Ascending aorta (tissue), 2 donors: ENCODE measurements around the gene CD44. TPM values are rescaled to one million over a fixed set of nuclear protein-coding genes. Genes with fewer than 3 reads are reported as not detected.

ENCODE experiments used
- DNase-seq, 2 donors: peaks; one replicate each; pipeline ENCODE4 v3.0.0-alpha.2; 2019; ENCODE audit warnings: low spot score in 2 of 2
- H3K27ac ChIP-seq, 2 donors: fragments of 200-600 bp; sonication (generic); one replicate each; pipeline ENCODE4 v1.5.1; 2016 to 2017; ENCODE audit warnings: mild to moderate bottlenecking in 1 of 2
- H3K27me3 ChIP-seq: fragments of 200-600 bp; sonication (generic); one replicate; pipeline ENCODE4 v1.5.1; 2017
- H3K36me3 ChIP-seq, 2 donors: fragments of 200-600 bp; sonication (generic); one replicate each; pipeline ENCODE4 v1.5.1; 2016
- H3K4me1 ChIP-seq, 2 donors: fragments of 200-600 bp; sonication (generic); one replicate each; pipeline ENCODE4 v1.5.1; 2016 to 2017; ENCODE audit warnings: mild to moderate bottlenecking in 1 of 2
- H3K4me3 ChIP-seq, 2 donors: fragments of 200-600 bp; sonication (generic); one replicate each; pipeline ENCODE4 v1.5.1; 2016 to 2017; ENCODE audit warnings: mild to moderate bottlenecking in 1 of 2
- H3K9me3 ChIP-seq, 2 donors: fragments of 200-600 bp; sonication (generic); one replicate each; pipeline ENCODE4 v1.5.1; 2016
- CTCF ChIP-seq, 3 experiments: fragments of 200-600 bp in 2 of 3; fragments of 450-650 bp in 1 of 3; sonication (generic) in 2 of 3; IDR thresholded peaks; one replicate each; pipeline ENCODE4 v1.5.1; 2016 to 2019; ENCODE audit warnings: antibody characterized with exemption in 3 of 3, mild to moderate bottlenecking in 1 of 3, moderate library complexity in 1 of 3
- intact Hi-C: fragments of 100-400 bp; cut with DNase I; formaldehyde crosslinking; loops from one replicate; pipeline ENCODE4 v1.15.1; 2023
- total RNA-seq: library from RNA; depleted of rRNA; stranded (reverse); fragments of >200 nt; gene quantifications from one replicate; pipeline ENCODE4 v1.1.0, GENCODE V29; 2016

CD44 gene
- total RNA-seq, 1 donor from 2014 or later = 188 TPM

DNA sequence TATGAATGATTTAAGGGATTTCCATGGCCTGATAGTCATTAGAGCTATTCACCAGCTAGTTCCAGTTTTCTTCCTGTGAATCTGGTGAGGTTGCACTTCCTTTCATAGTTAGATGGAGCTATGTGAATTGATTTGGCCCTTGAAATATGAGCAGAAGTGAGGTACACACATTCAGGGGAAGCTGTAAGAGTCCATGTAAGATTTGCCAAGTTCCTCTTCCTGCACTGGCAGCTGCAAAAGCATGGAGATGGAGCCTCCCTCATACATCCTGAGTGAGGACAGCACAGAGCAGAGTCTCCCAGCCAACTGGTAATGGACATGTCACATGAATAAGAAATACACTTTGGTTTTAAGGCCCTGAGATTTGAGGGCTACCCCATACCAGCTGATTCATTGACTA is 111.7 kb downstream of the CD44 start:
- Histone ChIP-seq H3K4me1 (peaks cover 17 to 36% of the 10 kb centered on the region in 2 donors), H3K9me3 (no peaks in the 10 kb centered on the region), H3K27me3 (no peaks in the 10 kb centered on the region), H3K36me3 (no peaks in the 10 kb centered on the region), H3K4me3 (no peak overlapping the region), H3K27ac (peak overlapping the region in 1 of 2 donors; percentile 0)
- TF ChIP-seq CTCF (IDR thresholded peaks at IDR 0.05) = no peak
- intact Hi-C loops = no loop called here
- DNase-seq = no peak

DNA sequence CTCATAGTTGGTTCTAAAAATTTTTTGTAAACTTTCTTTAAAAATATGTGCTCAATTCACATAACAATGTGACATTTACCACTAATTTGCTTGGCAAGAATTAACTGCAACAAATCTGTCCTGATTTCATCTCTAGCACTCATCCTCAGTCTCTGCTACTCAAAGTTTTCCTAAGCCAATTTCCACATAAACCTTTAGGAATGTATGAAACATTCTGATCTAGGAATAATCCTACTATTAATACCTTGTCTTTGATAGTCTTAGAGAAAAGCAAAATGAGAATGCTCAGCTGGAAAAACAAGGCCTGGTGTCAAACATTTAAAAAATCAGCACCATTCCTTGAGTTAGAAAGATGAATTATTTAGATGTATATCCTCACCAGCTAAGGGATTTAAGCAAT is 114.3 kb downstream of the CD44 start:
- Histone ChIP-seq H3K27ac (peak overlapping the region; percentile 64), H3K9me3 (no peaks in the 10 kb centered on the region), H3K36me3 (no peaks in the 10 kb centered on the region), H3K4me3 (no peak overlapping the region), H3K27me3 (no peaks in the 10 kb centered on the region), H3K4me1 (peaks cover 13 to 32% of the 10 kb centered on the region in 2 donors)
- intact Hi-C loops = no loop called here
- TF ChIP-seq CTCF (IDR thresholded peaks at IDR 0.05) = no peak
- no peak for DNase-seq

DNA sequence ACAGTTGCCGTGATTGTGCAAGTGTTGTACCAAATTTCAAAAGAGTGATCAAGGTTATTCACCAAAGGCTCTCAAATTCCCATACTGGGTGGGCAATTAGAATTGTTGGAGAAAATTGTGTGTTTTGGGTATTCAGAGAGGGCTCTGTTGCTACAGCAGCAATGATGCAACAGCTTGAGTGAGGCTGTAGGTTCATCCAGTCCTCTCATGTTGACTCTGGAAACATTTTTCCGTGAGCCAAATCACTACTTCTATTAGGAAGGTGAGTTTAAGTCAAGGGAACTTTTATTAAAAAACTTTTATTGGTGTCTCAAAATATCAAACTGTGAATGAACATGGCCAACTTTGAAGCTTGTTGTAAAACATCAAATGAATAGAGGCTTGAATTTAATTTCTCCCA is 116.5 kb downstream of the CD44 start:
- H3K4me3 ChIP-seq = no peak overlapping the region
- intact Hi-C loops = no loop called here
- H3K4me1 ChIP-seq = peaks cover 13 to 32% of the 10 kb centered on the region in 2 donors

DNA sequence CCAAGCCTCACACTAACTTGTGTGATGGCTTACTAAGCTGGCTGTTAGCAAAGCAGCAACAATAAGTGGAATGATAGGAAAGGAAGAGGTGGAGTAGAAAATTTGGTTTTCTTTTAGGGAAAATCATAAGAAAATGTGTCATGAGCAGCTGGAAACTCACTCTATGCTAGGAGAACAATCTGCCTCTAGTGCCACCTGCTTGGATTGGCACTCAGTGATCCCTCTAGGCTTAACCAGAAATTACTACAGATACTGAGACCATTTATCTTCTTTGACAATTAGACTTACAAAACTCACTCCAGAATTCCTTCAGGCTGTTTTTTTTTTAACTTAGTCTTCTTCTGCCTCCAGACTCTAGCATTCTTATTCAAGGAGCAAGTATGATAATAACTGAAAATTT is 117.3 kb downstream of the CD44 start:
- intact Hi-C loops = no loop called here
- Histone ChIP-seq H3K9me3 (no peaks in the 10 kb centered on the region), H3K36me3 (no peaks in the 10 kb centered on the region), H3K27me3 (no peaks in the 10 kb centered on the region), H3K27ac (peak overlapping the region; percentile 42 to 66), H3K4me1 (peaks cover 13 to 34% of the 10 kb centered on the region in 2 donors), H3K4me3 (no peak overlapping the region)
- DNase-seq = no peak
- no peak for TF ChIP-seq CTCF (IDR thresholded peaks at IDR 0.05)

More for the DNA sequence above, 116.5 kb downstream of the CD44 start:
- no peak for DNase-seq
- no peak for TF ChIP-seq CTCF (IDR thresholded peaks at IDR 0.05)
- Histone ChIP-seq H3K36me3 (no peaks in the 10 kb centered on the region), H3K27ac (no peak overlapping the region), H3K27me3 (no peaks in the 10 kb centered on the region), H3K9me3 (no peaks in the 10 kb centered on the region)

DNA sequence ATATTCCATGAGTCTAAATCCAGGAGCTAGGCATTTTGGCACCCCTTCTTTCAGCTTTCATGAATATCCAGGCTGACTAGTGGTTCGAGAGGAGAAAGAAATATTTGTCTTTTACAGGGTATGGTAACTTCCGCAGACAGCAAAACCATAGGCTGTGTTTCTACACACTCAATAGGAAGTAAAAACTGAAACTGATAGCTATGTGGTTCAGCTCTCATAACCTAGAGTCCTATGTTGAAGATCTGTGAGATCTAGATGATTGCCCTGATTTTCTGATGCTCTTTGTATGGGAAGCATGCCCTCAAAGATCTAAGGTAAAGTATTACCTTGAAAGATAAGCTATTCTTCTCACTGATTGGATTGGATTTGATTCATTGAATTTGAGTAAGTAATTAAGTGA is 118.3 kb downstream of the CD44 start:
- Histone ChIP-seq H3K36me3 (no peaks in the 10 kb centered on the region), H3K4me1 (peaks cover 13 to 34% of the 10 kb centered on the region in 2 donors), H3K9me3 (no peaks in the 10 kb centered on the region), H3K27ac (no peak overlapping the region), H3K27me3 (no peaks in the 10 kb centered on the region), H3K4me3 (no peak overlapping the region)
- intact Hi-C loops = no loop called here
- no peak for DNase-seq
- no peak for TF ChIP-seq CTCF (IDR thresholded peaks at IDR 0.05)

DNA sequence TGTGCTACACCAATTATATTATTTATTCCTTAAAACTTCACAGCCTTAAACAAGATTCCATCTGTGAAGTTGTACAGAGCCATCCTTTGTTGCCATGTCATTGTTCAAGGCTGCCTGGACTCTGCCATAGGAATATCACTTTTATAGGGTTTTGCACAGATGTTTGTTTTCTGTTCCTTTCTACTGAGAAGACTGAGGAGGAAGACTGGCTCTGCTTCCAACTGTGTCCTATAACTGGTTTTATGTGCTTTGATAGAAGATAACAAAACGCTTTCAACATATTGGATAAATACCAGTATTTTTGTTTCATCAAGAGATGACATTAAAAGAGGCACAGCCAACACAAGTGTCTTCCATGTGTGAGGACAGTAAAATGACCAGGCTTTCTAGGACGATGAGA is 120.6 kb downstream of the CD44 start:
- no peak for DNase-seq
- Histone ChIP-seq H3K27me3 (no peaks in the 10 kb centered on the region), H3K4me1 (peaks cover 5 to 21% of the 10 kb centered on the region in 2 donors), H3K36me3 (no peaks in the 10 kb centered on the region), H3K9me3 (no peaks in the 10 kb centered on the region), H3K4me3 (no peak overlapping the region), H3K27ac (no peak overlapping the region)
- intact Hi-C loops = no loop called here
- no peak for TF ChIP-seq CTCF (IDR thresholded peaks at IDR 0.05)
